22Rv1 (cell line): ENCODE measurements around the gene FLOT2.

Experiments
- CTCF ChIP-seq: fragments of 450-650 bp; IDR thresholded peaks from 2 replicates; pipeline ENCODE4 v1.5.1; 2017; ENCODE audit warnings: mild to moderate bottlenecking
- ZFX ChIP-seq: fragments of 450-650 bp; IDR thresholded peaks from 2 replicates; pipeline ENCODE4 v1.6.1; 2017; ENCODE audit warnings: antibody characterized with exemption, borderline replicate concordance

- TF ChIP-seq CTCF = no peak
- TF ChIP-seq ZFX = no peak
Observed at GRCh38 chr17:28910534-28910933, 13.0 kb upstream of the FLOT2 start.
